Endothelial cell of umbilical vein (primary cell): ENCODE measurements around the gene PCYT1B. TPM values are rescaled to one million over a fixed set of nuclear protein-coding genes. Genes with fewer than 3 reads are reported as not detected.

Experiments used
- BruUV-seq: library from RNA; stranded (reverse); fragments of 400-500 nt; replicated peaks from 2 replicates; lab custom pipeline; 2021; lab: Mats Ljungman, UMichigan
- CTCF ChIA-PET: fragments of 300-600, 350-600 bp; sonication (Branson Sonifier 250); formaldehyde crosslinking; loops from one replicate; lab custom pipeline; 2021; ENCODE audit warnings: antibody characterized with exemption, inconsistent platforms; lab: Charles Lee
- POLR2A ChIA-PET: fragments of 300-600, 350-600 bp; sonication (Branson Sonifier 250); formaldehyde crosslinking; loops from one replicate; lab custom pipeline; 2021; ENCODE audit warnings: antibody characterized with exemption, inconsistent platforms; lab: Charles Lee
- DNase-seq: peaks from one replicate; pipeline ENCODE4 v3.0.0-alpha.2; 2011; ENCODE audit warnings: low read depth, low spot score
- FAIRE-seq: peaks from 2 replicates; lab custom pipeline; 2011; peaks lifted over from hg19 to GRCh38; lab: Jason Lieb, UNC
- H2AFZ ChIP-seq: 2 replicates; pipeline ENCODE4 v1.6.0; 2012; ENCODE audit warnings: low read depth, low read length, control low read depth, inconsistent platforms
- H3K27ac ChIP-seq: 2 replicates; pipeline ENCODE4 v1.5.1; 2011; ENCODE audit warnings: low read depth, mild to moderate bottlenecking, control low read depth, low read length, moderate library complexity; ENCODE audit not compliant: insufficient read depth
- H3K27me3 ChIP-seq, 2 experiments: 2 replicates each; pipeline versions ENCODE4 v1.6.0 to v1.6.1; 2011; ENCODE audit warnings: low read length in 2 of 2, mixed read lengths in 1 of 2; ENCODE audit not compliant: control insufficient read depth in 2 of 2, insufficient read depth in 2 of 2
- H3K36me3 ChIP-seq, 2 experiments: 2 replicates in 1 of 2; 3 replicates in 1 of 2; pipeline ENCODE4 v1.5.1; 2011; ENCODE audit warnings: low read length in 2 of 2, mild to moderate bottlenecking in 1 of 2, moderate library complexity in 1 of 2; ENCODE audit not compliant: control insufficient read depth in 2 of 2, insufficient read depth in 2 of 2; ENCODE audit errors: extremely low read depth in 1 of 2
- H3K4me1 ChIP-seq: 3 replicates; pipeline ENCODE4 v1.5.1; 2011; ENCODE audit warnings: mild to moderate bottlenecking, low read length; ENCODE audit not compliant: control insufficient read depth, insufficient read depth; ENCODE audit errors: extremely low read depth
- H3K4me2 ChIP-seq: 2 replicates; pipeline ENCODE4 v1.6.1; 2011; ENCODE audit warnings: low read length, control low read depth, mixed read lengths; ENCODE audit not compliant: insufficient read depth
- H3K4me3 ChIP-seq, 3 experiments: fragments of 200-600 bp in 1 of 3; sonication (generic), shearing (Covaris generic) in 1 of 3; replicated peaks in 1 of 3; 2 replicates each; pipeline ENCODE4 v1.5.1; 2011 to 2016; ENCODE audit warnings: control low read depth in 3 of 3, low read length in 3 of 3, mild to moderate bottlenecking in 2 of 3, inconsistent platforms in 1 of 3, low read depth in 1 of 3, moderate library complexity in 1 of 3; ENCODE audit not compliant: insufficient read depth in 1 of 3
- H3K79me2 ChIP-seq: 2 replicates; pipeline ENCODE4 v1.6.0; 2012; ENCODE audit warnings: low read length, inconsistent platforms; ENCODE audit not compliant: control insufficient read depth, insufficient read depth
- H3K9ac ChIP-seq: replicated peaks from 2 replicates; pipeline ENCODE3; 2011; ENCODE audit warnings: low read length, control low read depth; ENCODE audit not compliant: insufficient read depth; ENCODE audit errors: extremely low read depth
- H3K9me1 ChIP-seq: replicated peaks from 3 replicates; pipeline ENCODE4 v1.6.0; 2011; ENCODE audit warnings: mild to moderate bottlenecking, low read length; ENCODE audit not compliant: control insufficient read depth, insufficient read depth; ENCODE audit errors: extremely low read depth
- H3K9me3 ChIP-seq: replicated peaks from 2 replicates; pipeline ENCODE4 v1.5.1; 2012; ENCODE audit warnings: low read length, inconsistent platforms; ENCODE audit not compliant: control insufficient read depth, insufficient read depth
- H4K20me1 ChIP-seq: replicated peaks from 2 replicates; pipeline ENCODE3; 2011; ENCODE audit warnings: mild to moderate bottlenecking, low read length; ENCODE audit not compliant: control insufficient read depth, insufficient read depth; ENCODE audit errors: extremely low read depth
- FOS ChIP-seq: IDR thresholded peaks from 2 replicates; pipeline ENCODE4 v1.6.1; 2011; ENCODE audit warnings: mild to moderate bottlenecking, low read length, moderate library complexity, borderline replicate concordance; ENCODE audit not compliant: insufficient read depth
- JUN ChIP-seq: IDR thresholded peaks from 2 replicates; pipeline ENCODE4 v1.6.1; 2011; ENCODE audit warnings: borderline replicate concordance, low read depth; ENCODE audit not compliant: insufficient read length, insufficient read depth
- MYC ChIP-seq: IDR thresholded peaks from one replicate; pipeline ENCODE4 v1.6.1; 2011; ENCODE audit warnings: mild to moderate bottlenecking, low read depth, low read length
- POLR2AphosphoS5 ChIP-seq: IDR thresholded peaks from 2 replicates; pipeline ENCODE4 v1.6.1; 2012; ENCODE audit warnings: low read depth, mild to moderate bottlenecking, control low read depth, low read length, moderate library complexity; ENCODE audit not compliant: insufficient read depth
- dilution Hi-C: fragments of 300-500 bp; cut with MboI; formaldehyde crosslinking; loops from one replicate; pipeline ENCODE4 v1.15.0; 2019; ENCODE audit warnings: low sequenced_read_pairs; ENCODE audit not compliant: extremely low pct_ligation_motif_present
- intact Hi-C: fragments of 100-400 bp; cut with micrococcal nuclease; formaldehyde crosslinking; loops from one replicate; pipeline ENCODE4 v1.10.0; 2022
- polyA plus RNA-seq, 4 experiments: library from polyadenylated mRNA; depleted of rRNA in 3 of 4; stranded (reverse) in 3 of 4; unstranded in 1 of 4; fragments of >200 nt; gene quantifications; 2 replicates each; pipeline versions ENCODE4 v1.2.1 to v1.2.3, GENCODE V29; 2011 to 2012; ENCODE audit warnings: missing spikeins in 1 of 4
- total RNA-seq: library from RNA; stranded (reverse); gene quantifications from 2 replicates; pipeline ENCODE4 v1.2.3, GENCODE V29; 2021
- TF ChIP-seq, protein P1 (sequence below), 2 donors: IDR thresholded peaks; 1 replicate in 1 of 2; 2 replicates in 1 of 2; pipeline ENCODE4 v1.5.1; 2011; ENCODE audit warnings: low read length in 2 of 2, mild to moderate bottlenecking in 2 of 2, moderate library complexity in 2 of 2, control low read depth in 1 of 2, inconsistent platforms in 1 of 2, low read depth in 1 of 2; ENCODE audit not compliant: insufficient read depth in 1 of 2; ENCODE audit errors: extremely low read depth in 1 of 2
- TF ChIP-seq, protein P2 (sequence below): IDR thresholded peaks from 2 replicates; pipeline ENCODE4 v1.6.1; 2011; ENCODE audit not compliant: insufficient read depth, insufficient read length

PCYT1B gene
- total and polyA plus RNA-seq, 2 donors (not counting 3 experiments of a cell fraction or from before 2014, with no cell fraction given) = 0.33 to 1.3 TPM

DNA sequence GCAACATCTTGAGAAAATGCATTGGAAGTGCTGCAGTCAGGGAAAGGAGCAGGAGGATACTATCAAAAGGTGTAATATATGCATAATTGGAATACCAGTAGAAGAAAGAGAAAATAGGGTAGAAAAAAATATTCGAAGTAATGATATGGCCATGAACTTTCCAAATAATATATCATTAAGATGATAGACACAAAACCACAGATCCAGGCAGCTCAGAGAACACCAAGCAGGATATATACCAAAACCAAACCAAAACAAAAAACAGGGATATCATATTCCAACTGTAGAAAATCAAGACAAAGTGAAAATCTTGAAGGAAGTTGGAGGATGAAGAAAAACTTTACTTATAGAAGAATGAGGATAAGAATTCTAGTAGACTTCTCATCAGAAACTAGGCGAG is 36.9 kb upstream of the PCYT1B start:
- no peaks in the 10 kb centered on the region for H3K79me2 ChIP-seq
- no peaks in the 10 kb centered on the region for H4K20me1 ChIP-seq
- POLR2A ChIA-PET = no interaction called here
- no peak for FAIRE-seq
- H3K9me3 ChIP-seq = no peaks in the 10 kb centered on the region
- CTCF ChIA-PET = no interaction called here
- H3K4me1 ChIP-seq = no peaks in the 10 kb centered on the region
- H3K9ac ChIP-seq = no peak overlapping the region
- H2AFZ ChIP-seq = no peak overlapping the region
- BruUV-seq = no TSS peak
- H3K27ac ChIP-seq = no peak overlapping the region
- no peak overlapping the region for H3K4me2 ChIP-seq
- no peak for DNase-seq
- H3K4me3 ChIP-seq = no peak overlapping the region
- dilution Hi-C loops (no loop called here), intact Hi-C loops (no loop called here)
- H3K36me3 ChIP-seq = no peaks in the 10 kb centered on the region
- H3K27me3 ChIP-seq = peaks cover 0 to 2% of the 10 kb centered on the region in 2 experiments
- TF ChIP-seq POLR2AphosphoS5 (no peak), FOS (no peak), JUN (no peak), MYC (no peak)
- TF ChIP-seq, protein P1, sequence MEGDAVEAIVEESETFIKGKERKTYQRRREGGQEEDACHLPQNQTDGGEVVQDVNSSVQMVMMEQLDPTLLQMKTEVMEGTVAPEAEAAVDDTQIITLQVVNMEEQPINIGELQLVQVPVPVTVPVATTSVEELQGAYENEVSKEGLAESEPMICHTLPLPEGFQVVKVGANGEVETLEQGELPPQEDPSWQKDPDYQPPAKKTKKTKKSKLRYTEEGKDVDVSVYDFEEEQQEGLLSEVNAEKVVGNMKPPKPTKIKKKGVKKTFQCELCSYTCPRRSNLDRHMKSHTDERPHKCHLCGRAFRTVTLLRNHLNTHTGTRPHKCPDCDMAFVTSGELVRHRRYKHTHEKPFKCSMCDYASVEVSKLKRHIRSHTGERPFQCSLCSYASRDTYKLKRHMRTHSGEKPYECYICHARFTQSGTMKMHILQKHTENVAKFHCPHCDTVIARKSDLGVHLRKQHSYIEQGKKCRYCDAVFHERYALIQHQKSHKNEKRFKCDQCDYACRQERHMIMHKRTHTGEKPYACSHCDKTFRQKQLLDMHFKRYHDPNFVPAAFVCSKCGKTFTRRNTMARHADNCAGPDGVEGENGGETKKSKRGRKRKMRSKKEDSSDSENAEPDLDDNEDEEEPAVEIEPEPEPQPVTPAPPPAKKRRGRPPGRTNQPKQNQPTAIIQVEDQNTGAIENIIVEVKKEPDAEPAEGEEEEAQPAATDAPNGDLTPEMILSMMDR (IDR thresholded peaks at IDR 0.05; ENCODE audit: extremely low read depth in 1 of 2, insufficient read depth in 1 of 2, low read depth in 1 of 2, low read length in 2 of 2) = no peak
- TF ChIP-seq, protein P2, sequence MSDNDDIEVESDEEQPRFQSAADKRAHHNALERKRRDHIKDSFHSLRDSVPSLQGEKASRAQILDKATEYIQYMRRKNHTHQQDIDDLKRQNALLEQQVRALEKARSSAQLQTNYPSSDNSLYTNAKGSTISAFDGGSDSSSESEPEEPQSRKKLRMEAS = no peak
- H3K9me1 ChIP-seq = no peaks in the 10 kb centered on the region
